Fibroblast of upper back skin (primary cell): ENCODE results near the gene PTP4A2.
A peak's percentile ranks its signal among the peaks of the same experiment; 100 is the strongest.
"Not testable (repeated sequence)": the region's sequence is repeated elsewhere in the genome, so short reads cannot be mapped to it uniquely, and the experiment has no call there.

Experiments used
- DNase-seq: peaks from one replicate; pipeline ENCODE4 v3.0.0-alpha.2; 2013

PTP4A2 gene

DNA sequence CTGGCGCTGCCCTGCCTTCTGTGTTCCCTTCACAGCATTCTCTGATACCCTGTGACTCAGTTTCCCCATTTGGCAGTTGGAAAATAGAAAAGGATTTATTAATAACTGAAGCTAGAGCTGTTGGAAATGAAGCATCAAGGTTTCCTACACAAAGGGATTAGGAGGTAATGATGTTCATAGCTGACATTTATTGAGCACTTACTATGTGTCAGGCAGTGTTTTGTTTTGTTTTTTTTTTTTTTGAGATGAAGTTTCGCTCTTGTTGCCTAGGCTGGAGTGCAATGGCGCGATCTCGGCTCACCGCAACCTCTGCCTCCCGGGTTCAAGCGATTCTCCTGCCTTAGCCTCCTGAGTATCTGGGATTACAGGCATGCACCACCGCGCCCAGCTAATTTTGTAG lies 7.5 kb upstream of the PTP4A2 start:
- not testable (repeated sequence) for DNase-seq

DNA sequence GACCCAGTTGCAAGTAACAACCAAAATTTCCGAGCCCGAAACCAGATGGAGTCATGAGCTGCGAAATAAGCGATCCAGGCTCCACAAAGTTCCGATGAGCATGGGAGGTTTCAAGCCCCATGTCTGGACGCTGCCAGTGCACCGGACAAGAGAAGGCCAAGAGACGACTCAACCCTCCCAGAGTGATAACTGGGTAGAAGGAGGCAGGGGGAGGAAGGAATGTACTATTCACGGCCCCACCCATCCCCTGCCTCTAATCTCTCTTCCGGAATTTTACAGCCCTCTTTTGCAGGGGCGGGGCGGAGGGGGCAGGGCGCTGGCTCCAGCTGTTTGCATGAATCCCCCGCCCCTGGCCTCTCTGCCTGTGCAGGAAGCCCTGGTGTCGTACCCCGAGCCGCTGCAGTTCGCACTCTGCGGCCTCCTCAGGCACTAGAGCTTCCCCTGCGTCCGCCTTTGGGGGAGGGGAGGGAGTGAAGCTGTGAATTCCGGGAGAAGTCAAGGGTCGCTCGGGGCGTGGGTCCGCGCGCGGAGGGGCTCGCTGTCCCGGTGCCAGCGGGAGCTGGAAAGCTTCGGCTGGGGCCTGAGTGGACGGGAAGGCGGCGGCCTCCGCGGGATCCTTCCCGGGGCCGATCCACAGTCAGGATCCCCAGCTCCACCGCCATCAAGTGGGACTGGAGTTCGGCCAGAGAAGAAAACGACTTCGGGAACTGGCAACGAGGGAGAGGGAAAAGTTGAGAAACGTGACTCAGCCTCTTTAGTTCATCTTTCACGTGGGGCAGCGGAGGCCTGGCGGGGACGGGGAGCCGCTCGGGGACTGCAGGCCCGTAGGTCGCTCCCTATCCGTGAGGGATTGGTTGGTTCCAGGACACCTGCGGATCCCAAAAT lies 6.3 kb upstream of the PTP4A2 start:
- DNase-seq: peak; percentile 87

DNA sequence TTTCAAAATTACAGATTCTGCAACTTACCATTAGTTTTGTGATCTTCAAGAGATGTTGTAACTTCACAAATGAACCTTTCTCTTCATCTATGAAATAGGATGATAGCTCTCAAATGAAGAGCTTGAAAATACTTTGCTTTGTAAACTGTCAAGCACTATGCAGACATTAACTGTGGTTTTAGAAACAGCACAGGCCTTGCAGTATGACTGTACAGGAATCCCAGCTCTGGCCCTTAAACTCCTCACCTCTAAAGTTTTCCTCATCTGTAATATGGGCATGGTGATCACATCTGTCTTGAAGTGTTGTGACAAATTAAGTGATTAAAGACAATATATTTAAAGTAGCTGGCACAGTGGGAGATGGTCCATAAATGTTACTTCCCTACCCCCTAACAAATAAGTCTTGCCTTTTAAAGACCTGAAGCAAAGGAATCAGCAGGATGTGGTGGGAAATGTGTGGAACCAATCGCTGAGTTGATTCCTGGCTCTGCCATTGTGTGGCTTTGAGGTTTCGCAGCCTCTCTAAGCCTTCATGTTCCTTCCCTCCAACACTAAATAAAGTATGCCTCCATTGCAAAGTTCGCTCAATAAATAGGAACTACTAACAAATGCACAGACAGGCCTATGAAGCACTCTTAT lies 5.5 kb upstream of the PTP4A2 start:
- DNase-seq: peak; percentile 18

DNA sequence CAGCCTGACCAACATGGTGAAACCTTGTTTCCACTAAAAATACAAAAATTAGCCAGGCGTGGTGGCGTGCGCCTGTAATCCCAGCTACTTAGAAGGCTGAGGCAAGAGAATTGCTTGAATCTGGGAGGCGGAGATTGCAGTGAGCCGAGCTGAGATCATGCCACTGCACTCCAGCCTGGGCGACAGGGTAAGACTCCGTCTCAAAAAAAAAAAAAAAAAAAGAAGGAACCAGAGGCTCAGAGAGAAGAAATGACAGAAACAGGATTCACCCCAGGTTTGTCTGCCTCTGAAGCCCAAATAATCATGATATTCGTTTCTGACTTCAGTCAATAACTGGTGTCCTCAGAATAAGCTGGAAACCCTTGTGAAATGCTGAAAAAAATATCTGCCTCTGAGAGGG lies 3.9 kb upstream of the PTP4A2 start:
- not testable (repeated sequence) for DNase-seq

DNA sequence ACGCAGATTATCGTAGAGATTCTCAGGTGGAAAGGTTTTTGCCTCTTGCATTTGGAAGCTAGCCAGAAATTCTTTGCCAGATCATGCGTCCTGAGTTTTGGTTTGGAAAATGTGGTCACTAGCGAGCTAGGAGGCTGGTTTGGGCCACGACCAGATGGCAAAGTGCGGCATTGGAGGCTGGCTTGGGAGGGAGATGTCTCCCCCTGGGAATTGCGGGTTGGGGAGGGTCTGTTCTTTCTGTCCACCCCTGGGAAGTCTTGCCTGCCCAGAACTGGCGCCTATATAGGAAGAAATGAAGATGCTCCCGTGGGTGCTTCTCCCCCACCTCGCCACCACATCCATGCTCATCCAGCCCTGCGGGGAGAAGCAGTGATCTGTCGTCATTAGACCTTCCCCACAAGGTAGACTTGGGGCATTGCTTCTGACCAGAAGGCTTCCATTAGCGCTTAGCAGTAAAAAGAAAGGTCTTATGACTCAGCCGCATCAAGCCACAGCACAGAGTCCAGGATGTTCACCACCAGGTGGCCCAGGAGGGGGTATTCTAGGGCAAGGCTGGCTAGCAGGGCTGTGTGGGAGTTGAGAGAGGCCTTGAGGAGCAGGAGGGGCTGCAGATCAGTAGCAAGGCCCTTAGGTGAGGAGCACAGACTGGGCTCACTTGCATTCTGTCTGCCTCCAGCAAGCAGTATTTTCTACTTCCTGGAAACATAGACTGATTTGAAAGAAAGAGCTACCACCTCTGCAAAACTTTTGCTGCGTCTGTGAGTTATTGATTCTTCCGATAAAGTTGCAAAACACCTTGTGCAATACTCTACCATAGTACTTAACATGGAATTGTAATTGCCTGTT lies 1.5 kb upstream of the PTP4A2 start:
- peak; percentile 87 for DNase-seq

DNA sequence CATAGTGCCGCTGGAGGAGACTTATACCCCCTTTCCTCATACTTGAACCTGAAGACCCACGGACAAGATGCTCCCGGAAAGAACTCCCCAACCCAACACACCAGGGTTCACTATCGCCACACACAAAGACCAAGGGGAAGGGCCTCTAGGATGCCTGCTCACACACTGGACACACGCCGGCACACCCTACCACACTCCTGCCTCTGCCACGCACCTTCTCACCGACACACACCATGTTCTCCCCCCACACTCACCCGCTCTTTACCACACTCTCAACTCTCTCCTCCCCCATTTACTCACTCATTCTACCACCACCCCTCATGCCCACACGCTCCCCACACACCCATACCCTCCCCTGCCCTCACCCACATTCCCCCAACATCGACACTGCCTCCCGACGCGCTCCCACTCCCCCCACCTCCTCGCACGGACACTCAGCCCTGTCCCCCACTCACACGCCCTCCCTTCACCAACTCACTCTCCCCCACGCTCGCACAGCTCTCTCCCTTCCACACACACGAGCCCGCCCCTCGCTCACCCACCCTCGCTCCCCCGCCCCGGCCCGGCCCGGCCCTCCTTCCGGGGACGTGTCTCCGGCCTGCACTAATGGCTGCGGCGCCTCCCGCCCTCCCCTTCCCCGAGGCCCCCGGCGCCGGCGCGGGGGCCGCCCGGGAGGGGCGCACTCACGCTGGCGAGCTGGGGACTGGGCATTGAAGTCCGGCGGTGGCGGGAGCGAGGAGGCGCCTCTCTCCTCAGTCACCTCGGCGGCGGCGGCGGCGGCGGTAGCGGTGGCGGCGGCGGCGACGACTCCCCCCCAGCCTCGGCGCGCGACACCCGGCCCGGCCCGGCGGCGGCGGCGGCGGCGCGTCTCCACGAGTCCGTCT lies 626 bp downstream of the PTP4A2 start:
- DNase-seq: peak; percentile 59

DNA sequence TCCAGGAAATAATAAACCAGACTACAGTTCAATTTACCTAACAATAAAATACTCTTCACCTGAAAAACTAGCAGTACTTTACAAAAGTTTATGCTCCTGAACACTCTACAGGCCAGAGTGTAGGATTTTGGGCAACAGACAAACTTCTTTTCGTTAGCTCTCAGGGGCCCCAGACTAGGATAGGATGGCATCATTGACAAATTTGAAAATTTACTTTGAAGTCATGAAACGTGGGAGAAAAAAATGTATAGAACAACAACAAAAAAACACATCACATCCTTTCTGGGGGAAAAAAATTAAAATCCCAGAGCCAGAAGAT lies 1.2 kb downstream of the PTP4A2 start:
- DNase-seq: no peak

DNA sequence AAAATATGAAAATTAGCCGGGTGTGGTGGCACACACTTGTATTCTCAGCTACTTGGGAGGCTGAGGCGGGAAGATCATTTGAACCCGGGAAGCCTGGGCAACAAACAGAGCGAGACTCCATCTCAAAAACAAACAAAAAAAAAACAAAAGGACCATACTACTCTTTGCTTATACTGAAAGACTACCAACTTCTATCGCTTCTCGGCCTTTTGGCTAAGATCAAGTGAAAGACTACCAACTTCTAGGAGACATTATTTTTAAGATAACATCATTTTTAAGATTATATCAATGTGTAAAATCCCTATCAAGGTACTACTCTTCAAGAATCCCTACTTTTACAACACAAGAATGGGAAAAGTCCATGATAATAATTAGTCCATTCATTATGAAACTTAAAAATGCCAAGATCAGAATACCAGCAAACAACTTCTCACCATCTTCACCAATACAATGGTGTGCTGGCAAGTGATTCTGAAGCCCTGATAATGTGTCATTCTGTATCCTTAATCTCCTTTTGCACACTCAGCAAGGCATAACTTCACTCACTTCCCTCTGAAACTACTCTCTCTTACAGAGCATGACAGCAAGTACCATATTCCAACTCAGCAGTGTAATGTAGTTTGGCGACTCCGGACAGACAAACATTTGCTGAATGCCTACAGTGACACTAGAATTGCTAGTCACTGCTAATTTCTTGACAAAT lies 1.7 kb downstream of the PTP4A2 start:
- no peak for DNase-seq

DNA sequence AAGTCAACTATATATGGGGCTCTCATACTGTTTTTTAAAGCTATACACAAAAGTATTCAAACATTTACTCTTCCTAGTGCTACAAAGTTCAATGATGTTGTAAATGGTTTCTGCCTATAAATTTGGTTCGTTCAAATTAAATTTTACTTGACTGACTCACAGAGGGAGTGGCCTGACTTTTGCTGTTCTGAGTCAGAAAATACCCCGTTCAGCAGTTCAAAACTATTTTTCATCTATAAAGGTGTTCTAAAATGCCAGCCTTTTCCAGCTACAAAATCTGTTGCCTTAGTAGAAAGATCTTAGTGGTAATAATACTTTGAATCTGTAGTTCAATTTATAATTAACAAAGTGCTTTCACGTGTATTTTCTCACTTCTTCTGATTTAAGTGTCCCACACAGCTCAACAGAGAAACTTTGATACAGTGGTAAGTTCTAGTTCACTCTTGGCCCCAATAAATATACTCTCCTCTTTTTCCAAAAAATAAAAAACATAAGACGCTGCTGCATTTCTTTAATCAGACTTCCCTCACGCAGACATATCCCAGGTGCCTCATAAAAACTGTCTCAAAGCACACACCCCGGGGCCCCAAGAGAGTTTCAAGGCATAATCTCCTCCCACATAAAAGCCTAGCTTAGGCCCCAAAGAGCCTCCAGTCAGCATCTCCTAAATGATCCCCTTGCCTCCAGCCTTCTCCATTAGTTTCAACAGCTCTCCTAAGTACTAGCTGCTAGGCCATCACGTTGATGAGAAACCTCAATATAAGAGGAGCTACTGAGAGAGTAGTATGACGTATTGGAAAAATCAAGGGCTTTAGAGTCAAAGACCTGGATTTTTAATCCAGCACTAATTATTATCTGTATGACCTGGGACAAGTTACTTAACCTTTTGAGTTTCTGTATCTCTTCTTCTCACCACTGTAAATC lies 3.2 kb downstream of the PTP4A2 start:
- peak; percentile 55 for DNase-seq

DNA sequence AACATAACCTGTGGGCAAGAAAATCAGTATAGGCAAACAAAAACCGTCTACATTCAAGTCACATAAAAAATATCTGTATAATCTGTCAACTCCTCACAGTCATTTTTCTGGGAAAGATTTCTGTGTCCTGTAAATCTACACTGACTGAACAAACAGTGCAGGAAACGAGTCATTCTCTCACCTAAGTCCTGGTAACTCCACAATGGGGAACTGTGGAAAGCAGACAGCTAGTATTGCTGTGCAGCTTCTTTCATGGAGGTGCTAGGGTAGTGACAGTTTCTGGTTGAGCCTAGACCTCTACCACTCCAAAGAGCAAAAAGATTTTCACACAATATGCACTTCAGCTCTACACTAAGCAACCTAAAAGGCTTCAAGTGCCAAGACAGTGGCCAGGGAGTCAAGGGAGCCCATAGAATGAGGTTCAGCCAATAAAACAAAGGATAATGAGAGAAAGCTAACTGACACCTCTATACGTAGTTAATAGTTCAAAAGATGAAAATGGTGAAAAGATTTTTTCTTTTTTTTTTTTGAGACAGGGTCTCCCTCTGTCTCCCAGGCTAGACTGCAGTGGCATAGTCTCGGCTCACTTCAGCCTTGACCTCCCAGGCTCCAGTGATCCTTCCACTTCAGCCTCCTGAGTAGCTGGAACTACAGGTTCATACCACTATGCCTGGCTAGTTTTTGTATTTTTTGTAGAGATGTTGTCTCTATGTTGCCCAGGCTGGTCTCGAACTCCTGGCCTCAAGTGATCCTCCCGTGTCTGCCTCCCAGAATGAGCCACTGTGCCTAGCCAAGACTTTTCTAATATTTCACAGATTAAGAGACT lies 5.5 kb downstream of the PTP4A2 start:
- DNase-seq: peak; percentile 16

DNA sequence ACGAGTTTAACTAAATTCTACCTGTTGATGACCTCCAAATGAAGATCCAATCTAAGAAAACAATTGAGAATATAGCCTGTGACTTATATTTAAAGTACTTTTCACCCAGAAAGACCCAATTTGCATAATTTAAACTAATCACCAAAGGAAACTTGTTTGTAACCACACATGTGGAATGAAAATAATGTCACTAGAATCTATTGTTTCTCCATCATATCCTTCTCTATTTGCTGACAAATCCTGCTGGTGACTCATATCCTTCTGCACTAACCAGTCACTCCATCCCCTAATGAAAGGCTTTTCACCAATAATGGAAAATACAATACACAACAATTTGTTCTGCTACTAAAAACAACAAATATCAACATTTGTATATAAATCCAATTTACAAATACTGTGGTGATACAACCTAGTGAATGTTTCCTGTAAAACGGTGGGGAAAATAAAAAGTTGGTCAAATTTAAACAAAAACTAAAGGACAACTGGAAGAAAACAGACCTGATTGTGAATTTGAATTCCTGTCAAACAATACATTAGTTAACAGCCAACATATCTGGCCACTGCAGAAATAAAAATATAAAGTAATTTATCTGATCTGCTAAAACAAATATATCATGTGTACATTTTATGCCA lies 6.5 kb downstream of the PTP4A2 start:
- peak; percentile 45 for DNase-seq

DNA sequence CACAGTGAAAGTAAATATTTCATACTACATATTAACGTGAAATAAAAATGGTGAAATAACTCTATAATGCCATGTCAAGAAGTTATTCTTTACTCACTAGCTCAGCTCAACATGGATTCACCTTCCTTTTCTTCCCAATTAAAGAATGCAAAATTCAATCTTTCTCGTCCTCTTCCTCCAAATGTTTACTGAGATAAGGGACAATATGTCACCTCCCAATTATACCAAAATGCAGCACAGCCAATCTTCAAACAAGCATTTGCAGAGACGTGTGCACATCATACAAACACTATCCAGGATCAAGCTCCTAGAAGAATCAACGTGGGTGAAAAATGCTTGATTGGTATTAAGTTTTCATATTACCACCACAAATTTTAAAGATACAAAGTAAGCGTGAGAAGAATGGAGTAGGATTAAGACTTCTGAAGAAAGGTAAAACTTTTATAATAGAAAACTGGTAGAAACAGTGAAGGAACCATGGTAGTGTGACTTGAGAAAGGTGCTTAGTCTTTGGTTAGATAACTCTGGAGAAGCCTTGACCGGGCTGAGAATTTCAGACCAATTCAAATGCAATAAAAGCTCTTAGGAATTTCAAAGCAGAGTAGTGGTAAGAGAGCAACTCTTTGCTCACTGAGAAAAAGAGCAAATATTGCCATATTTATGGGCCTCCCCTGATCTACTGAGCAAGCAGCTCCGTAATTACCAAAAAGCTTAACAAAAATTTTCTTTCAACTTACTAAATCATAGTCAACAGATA lies 7.2 kb downstream of the PTP4A2 start:
- no peak for DNase-seq

DNA sequence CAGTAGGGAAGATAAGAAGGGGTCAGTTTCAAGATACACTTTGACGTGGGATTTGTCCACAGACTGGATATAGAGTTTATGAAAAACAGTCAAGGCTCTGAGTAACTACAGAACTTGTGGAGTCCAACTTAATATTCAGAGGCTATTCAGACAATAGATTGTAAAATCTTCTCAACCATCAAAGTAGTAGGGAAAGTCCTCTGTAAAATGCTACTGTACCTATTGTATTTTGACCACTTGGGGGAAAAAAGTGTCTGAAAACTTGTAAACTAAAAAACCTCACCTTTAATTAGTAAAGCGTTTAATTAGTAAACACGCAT lies 10.5 kb downstream of the PTP4A2 start:
- DNase-seq: no peak

DNA sequence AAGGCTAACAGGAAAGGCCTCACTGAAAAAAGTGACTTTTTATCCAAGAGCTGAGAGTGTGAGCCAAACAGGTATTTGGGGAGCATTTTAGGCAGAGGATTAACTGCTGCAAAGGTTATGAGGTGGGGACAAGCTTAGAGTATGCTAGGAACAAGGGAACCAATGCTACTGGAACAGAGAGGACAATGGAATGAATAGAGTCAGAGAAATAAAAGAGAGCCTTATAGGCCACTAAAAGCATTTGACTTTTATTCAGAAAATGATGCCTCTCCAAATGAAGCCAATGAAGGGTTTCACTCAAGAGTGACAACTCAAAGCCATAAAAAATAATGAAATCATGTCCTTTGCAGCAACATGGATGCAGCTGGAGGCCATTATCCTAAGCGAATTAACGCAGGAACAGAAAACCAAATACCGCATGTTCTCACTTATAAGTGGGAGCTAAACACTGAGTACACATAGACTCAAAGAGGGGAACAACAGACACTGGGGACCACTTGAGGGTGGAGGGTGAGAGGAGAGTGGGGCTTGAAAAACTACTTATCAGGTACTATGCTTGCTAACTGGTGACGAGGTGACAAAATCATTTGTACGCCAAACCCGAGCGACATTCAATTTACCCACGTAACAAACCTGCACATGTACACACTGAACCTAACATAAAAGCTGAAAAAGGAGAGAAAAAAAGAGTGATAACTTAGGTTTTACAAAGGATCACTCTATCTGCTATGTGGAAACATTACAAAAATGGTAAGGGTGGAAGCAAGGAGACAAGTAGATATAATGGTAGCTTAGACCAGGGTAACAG lies 11.1 kb downstream of the PTP4A2 start:
- DNase-seq: no peak

DNA sequence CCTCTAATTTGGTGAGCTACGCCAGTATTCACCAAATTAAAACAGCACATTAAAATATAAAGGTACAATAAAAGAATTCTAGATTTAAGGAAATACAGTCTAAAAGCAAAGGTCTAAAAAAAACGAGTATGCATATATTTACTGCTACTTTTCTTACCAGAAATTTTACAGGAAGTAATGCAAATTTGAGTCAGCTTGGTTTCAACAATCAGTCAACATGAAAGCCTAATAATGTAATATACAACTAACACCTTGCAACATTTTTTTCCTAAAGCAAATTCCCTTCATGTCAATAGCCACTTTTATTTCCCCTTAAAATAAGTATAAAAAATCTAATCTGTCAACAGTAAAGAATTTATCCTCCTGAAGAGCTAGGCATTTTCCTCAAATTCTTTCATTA lies 11.9 kb downstream of the PTP4A2 start:
- no peak for DNase-seq

DNA sequence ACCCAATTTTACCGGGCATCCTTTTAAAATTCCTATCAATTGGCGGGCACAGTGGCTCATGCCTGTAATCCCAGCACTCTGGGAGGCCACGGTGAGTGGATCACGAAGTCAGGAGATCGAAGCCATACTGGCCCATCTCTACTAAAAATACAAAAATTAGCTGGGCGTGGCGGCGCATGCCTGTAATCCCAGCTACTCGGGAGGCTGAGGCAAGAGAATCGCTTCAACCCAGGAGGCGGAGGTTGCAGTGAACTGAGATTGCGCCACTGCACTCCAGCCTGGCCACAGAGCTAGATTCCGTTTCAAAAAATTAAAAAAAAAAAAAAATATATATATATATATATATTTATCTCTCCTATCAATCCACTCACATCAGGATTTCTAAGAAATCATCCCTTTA lies 12.3 kb downstream of the PTP4A2 start:
- not testable (repeated sequence) for DNase-seq

DNA sequence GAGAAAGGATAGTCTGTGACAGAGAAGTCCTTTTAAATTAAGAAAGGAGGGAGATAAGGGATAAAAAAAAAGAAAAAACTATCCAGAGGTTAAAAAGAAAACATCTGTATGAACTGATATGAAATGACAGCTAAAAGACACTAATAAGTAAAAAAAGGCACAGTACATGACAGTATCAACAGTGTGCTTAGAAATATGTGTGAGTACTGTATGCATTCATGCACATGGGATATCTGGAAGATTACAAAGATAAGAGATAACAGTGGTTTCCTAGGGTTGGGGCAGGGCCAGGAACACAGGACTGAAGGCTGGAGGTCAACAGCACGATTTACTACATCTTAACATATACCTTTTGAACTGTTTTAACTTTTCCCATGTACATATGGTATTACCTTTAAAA lies 13.3 kb downstream of the PTP4A2 start:
- no peak for DNase-seq
